Tibial artery (tissue), 4 donors: ENCODE measurements around the gene TRIM44.

Source experiments
- DNase-seq, 2 donors: peaks; one replicate each; pipeline ENCODE4 v3.0.0-alpha.2; 2019
- H3K27ac ChIP-seq, 2 donors: fragments of 200-600 bp; sonication (generic) in 1 of 2; 1 replicate in 1 of 2; 2 replicates in 1 of 2; pipeline ENCODE4 v1.5.1; 2018 to 2019; ENCODE audit warnings: mild to moderate bottlenecking in 1 of 2
- H3K27me3 ChIP-seq, 2 donors: fragments of 200-600 bp; sonication (generic) in 1 of 2; one replicate each; pipeline versions ENCODE4 v1.5.1 to v1.6.0; 2016 to 2019
- H3K36me3 ChIP-seq, 3 donors: fragments of 200-600 bp; sonication (generic) in 2 of 3; one replicate each; pipeline ENCODE4 v1.5.1; 2016 to 2019; ENCODE audit warnings: mild to moderate bottlenecking in 2 of 3
- H3K4me1 ChIP-seq, 4 donors: fragments of 200-600 bp; sonication (generic) in 2 of 4; 1 replicate in 3 of 4; 2 replicates in 1 of 4; pipeline ENCODE4 v1.5.1; 2016 to 2019
- H3K4me3 ChIP-seq, 2 donors: fragments of 200-600 bp; sonication (generic) in 1 of 2; 1 replicate in 1 of 2; 2 replicates in 1 of 2; pipeline ENCODE4 v1.5.1; 2018 to 2019; ENCODE audit warnings: mild to moderate bottlenecking in 2 of 2
- H3K9me3 ChIP-seq, 3 donors: fragments of 200-600 bp; sonication (generic) in 1 of 3; one replicate each; pipeline ENCODE4 v1.5.1; 2016 to 2019
- CTCF ChIP-seq, 2 experiments: fragments of 200-600 bp in 1 of 2; fragments of 450-650 bp in 1 of 2; IDR thresholded peaks; one replicate each; pipeline ENCODE4 v1.5.1; 2017 to 2019; ENCODE audit warnings: antibody characterized with exemption in 2 of 2, mild to moderate bottlenecking in 1 of 2, moderate library complexity in 1 of 2
- intact Hi-C: fragments of 100-400 bp; cut with DNase I; formaldehyde crosslinking; loops from one replicate; pipeline ENCODE4 v1.15.0; 2023; ENCODE audit warnings: low total_unique reads

TRIM44 gene

DNA sequence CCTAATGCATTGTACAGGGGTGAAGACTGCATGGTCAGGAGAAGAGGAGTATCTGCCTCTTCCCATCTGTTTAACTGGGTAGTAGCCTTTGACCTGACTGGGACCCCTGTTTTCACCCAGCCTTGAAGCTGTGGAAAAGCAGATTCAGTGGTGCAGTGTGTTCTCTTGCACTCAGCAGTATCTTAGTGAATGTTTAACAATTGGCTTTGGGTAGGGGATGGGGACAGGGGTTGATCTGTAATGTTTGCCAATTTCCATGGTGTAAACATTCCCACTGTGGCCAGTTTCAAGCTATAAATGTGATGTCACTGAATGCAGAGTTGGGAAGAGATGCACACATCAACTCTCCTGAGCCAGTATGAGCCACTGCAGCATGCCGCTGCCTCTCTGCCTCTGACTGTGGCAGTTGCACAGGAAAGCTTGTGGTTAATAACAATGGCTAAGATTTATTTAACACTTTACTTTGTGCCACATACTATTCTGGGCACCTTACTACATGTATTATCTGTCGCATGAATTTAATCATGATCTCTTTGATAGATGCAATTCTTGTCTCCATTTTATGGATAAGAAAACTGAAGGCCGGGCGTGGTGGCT, 28.6 kb upstream of the TRIM44 start:
- Histone ChIP-seq H3K4me3 (no peak overlapping the region), H3K27ac (no peak overlapping the region), H3K27me3 (peaks cover 0 to 18% of the 10 kb centered on the region in 2 donors), H3K36me3 (no peaks in the 10 kb centered on the region), H3K4me1 (peaks cover 0 to 13% (median 4%) of the 10 kb centered on the region in 4 donors), H3K9me3 (no peaks in the 10 kb centered on the region)
- no peak for DNase-seq
- intact Hi-C loops = no loop called here
- no peak for TF ChIP-seq CTCF (IDR thresholded peaks at IDR 0.05)

GRCh38 chr11:35635933-35636332, 26.6 kb upstream of the TRIM44 start:
- no peak for TF ChIP-seq CTCF (IDR thresholded peaks at IDR 0.05)
- no peak for DNase-seq
- no peak overlapping the region for H3K27ac ChIP-seq
- peaks cover 0 to 18% of the 10 kb centered on the region in 2 donors for H3K27me3 ChIP-seq
- no peaks in the 10 kb centered on the region for H3K9me3 ChIP-seq
- intact Hi-C loops = no loop called here
- no peaks in the 10 kb centered on the region for H3K4me1 ChIP-seq
- no peaks in the 10 kb centered on the region for H3K36me3 ChIP-seq
- H3K4me3 ChIP-seq = no peak overlapping the region

DNA sequence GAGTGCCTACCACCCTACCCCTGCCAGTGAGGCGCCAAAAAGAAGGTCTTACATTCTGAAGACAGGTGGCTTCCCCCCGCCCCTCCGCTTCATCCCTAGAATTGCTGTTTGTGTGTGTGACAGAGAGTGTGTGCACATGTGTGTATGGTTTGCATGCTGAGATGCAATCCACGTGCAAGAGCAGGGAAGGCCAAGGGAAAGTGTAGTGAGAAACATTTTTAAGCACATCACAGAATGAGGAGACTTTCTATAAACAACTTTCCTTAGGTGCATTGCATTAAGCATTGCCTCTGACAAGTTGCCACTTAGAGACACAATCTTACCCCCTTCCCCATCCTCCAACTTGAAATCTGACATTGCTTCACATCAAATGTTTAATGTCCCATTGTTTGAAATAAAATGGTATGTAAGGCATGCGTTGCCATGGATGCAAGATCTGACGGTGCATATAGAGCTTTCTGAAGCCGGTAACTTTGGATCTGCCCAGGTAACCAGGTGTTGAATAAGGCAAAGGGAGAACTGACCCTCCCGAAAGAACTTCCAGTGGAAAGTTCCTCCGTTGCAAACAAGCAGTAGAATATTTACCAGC, 22.9 kb upstream of the TRIM44 start:
- intact Hi-C loops = no loop called here
- H3K27me3 ChIP-seq = peaks cover 0 to 11% of the 10 kb centered on the region in 2 donors
- no peaks in the 10 kb centered on the region for H3K36me3 ChIP-seq
- H3K27ac ChIP-seq = no peak overlapping the region
- no peak for DNase-seq
- no peaks in the 10 kb centered on the region for H3K9me3 ChIP-seq
- H3K4me3 ChIP-seq = no peak overlapping the region
- H3K4me1 ChIP-seq = no peaks in the 10 kb centered on the region
- no peak for TF ChIP-seq CTCF (IDR thresholded peaks at IDR 0.05)

DNA sequence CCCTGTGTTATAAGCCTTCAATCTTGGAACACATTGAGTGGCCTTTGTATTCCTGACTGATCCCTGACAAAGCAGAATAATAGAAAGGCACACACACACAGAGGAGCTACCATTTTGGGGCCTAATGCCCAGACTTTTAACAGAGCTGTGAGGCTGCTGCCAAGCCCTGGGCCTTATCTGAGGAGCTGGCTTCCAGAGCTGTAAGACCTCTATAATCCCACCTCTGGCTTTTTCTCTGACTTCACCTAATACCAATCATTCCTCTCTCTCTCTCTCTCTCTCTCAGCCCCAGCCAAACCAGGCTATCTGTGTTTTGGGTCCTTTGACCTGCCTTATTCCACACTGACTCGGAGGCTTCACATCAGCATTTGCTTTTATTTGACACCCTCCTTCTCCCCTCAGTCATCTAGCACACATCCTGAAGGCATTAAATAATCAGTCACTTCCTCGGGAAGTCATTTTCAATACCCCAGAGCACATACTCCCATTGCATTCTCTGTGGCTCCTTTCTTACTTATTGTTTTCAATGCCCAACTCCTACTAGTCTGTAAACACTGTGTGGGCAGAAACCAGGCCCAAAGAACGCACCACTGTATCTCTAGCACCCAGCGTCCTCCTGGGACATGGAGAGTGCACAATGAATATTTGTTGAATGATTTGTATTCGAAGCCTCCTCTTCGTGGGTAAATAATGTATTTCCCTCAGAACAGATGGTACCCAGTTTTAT, 21.2 kb upstream of the TRIM44 start:
- Histone ChIP-seq H3K36me3 (no peaks in the 10 kb centered on the region), H3K4me1 (no peaks in the 10 kb centered on the region), H3K27me3 (no peaks in the 10 kb centered on the region), H3K4me3 (no peak overlapping the region), H3K9me3 (no peaks in the 10 kb centered on the region), H3K27ac (no peak overlapping the region)
- TF ChIP-seq CTCF (IDR thresholded peaks at IDR 0.05) = no peak
- no peak for DNase-seq
- intact Hi-C loops = no loop called here

- no peaks in the 10 kb centered on the region for H3K9me3 ChIP-seq
- no peak overlapping the region for H3K27ac ChIP-seq
- H3K4me1 ChIP-seq = no peaks in the 10 kb centered on the region
- no peak overlapping the region for H3K4me3 ChIP-seq
- no peak for TF ChIP-seq CTCF (IDR thresholded peaks at IDR 0.05)
- no peak for DNase-seq
- H3K36me3 ChIP-seq = no peaks in the 10 kb centered on the region
- H3K27me3 ChIP-seq = no peaks in the 10 kb centered on the region
- intact Hi-C loops = no loop called here
Observed at GRCh38 chr11:35641964-35642363, 20.6 kb upstream of the TRIM44 start.
